Mesendoderm (in vitro differentiated cells): ENCODE measurements around the gene PKD1L1.
"Not testable (repeated sequence)": the region's sequence is repeated elsewhere in the genome, so short reads cannot be mapped to it uniquely, and the experiment has no call there.

Experiments used
- DNase-seq: peaks from one replicate; pipeline ENCODE4 v3.0.0; 2013
- H2AK5ac ChIP-seq: 2 replicates; pipeline ENCODE4 v1.6.1; 2013; ENCODE audit warnings: low read length, inconsistent platforms
- H2BK120ac ChIP-seq: 2 replicates; pipeline ENCODE4 v1.6.1; 2013; ENCODE audit warnings: low read depth, mild to moderate bottlenecking, low read length, moderate library complexity, mixed read lengths
- H2BK15ac ChIP-seq: replicated peaks from 2 replicates; pipeline ENCODE4 v1.6.1; 2013; ENCODE audit warnings: low read depth, mild to moderate bottlenecking, moderate library complexity
- H2BK5ac ChIP-seq: 2 replicates; pipeline ENCODE4 v1.6.1; 2013; ENCODE audit warnings: low read length, inconsistent platforms
- H3K18ac ChIP-seq: 2 replicates; pipeline ENCODE4 v1.6.1; 2013; ENCODE audit warnings: mild to moderate bottlenecking, low read length, mixed read lengths
- H3K23ac ChIP-seq: one replicate; pipeline ENCODE4 v1.6.1; 2013; ENCODE audit warnings: low read length
- H3K27ac ChIP-seq: 2 replicates; pipeline ENCODE4 v1.5.1; 2013; ENCODE audit warnings: low read depth, mild to moderate bottlenecking, inconsistent platforms, low read length, moderate library complexity
- H3K27me3 ChIP-seq: 2 replicates; pipeline ENCODE4 v1.6.1; 2013; ENCODE audit warnings: low read length, control low read depth, mild to moderate bottlenecking, inconsistent platforms; ENCODE audit not compliant: insufficient read depth, poor library complexity
- H3K36me3 ChIP-seq: 2 replicates; pipeline ENCODE4 v1.6.1; 2013; ENCODE audit warnings: low read length, inconsistent platforms; ENCODE audit not compliant: control insufficient read depth, insufficient read depth
- H3K4ac ChIP-seq: one replicate; pipeline ENCODE4 v1.6.1; 2013; ENCODE audit warnings: low read depth, mild to moderate bottlenecking, low read length, moderate library complexity
- H3K4me1 ChIP-seq: 2 replicates; pipeline ENCODE4 v1.6.1; 2013; ENCODE audit warnings: low read depth, low read length, inconsistent platforms; ENCODE audit not compliant: control insufficient read depth
- H3K4me2 ChIP-seq: 2 replicates; pipeline ENCODE4 v1.6.1; 2013; ENCODE audit warnings: low read length
- H3K4me3 ChIP-seq: 2 replicates; pipeline ENCODE4 v1.5.1; 2013; ENCODE audit warnings: mild to moderate bottlenecking, low read length
- H3K56ac ChIP-seq: one replicate; pipeline ENCODE4 v1.6.1; 2013; ENCODE audit warnings: low read length
- H3K79me1 ChIP-seq: 2 replicates; pipeline ENCODE4 v1.6.1; 2013; ENCODE audit warnings: low read length, inconsistent platforms
- H3K79me2 ChIP-seq: 2 replicates; pipeline ENCODE4 v1.6.1; 2013; ENCODE audit warnings: mild to moderate bottlenecking, low read length; ENCODE audit not compliant: control insufficient read depth, insufficient read depth
- H3K9ac ChIP-seq: 2 replicates; pipeline ENCODE4 v1.6.1; 2013; ENCODE audit warnings: low read length, inconsistent platforms
- H4K5ac ChIP-seq: one replicate; pipeline ENCODE4 v1.6.1; 2013; ENCODE audit warnings: low read length
- H4K8ac ChIP-seq: one replicate; pipeline ENCODE4 v1.6.1; 2013; ENCODE audit warnings: low read depth, mild to moderate bottlenecking, control low read depth, low read length, moderate library complexity
- WGBS: extraction: QIAGEN DNeasy Blood & Tissue Kit; methylation state at CpG from one replicate; pipeline ENCODE4 v1.1.7; 2013; ENCODE audit warnings: low lambda C conversion rate, missing lambda C conversion rate; ENCODE audit not compliant: insufficient coverage; ENCODE audit errors: extremely low coverage; 5-methylcytosine and 5-hydroxymethylcytosine counted together

PKD1L1 gene

GRCh38 chr7:47803025-47803424 lies 145.2 kb downstream of the PKD1L1 start:
- WGBS = no CpG with 5 or more reads among the region's 6 CpGs
- no peak for DNase-seq
- no peak overlapping the region for H3K23ac ChIP-seq

GRCh38 chr7:47801423-47801822 lies 146.8 kb downstream of the PKD1L1 start:
- no peak overlapping the region for H4K8ac ChIP-seq
- WGBS = no CpG with 5 or more reads among the region's 6 CpGs
- no peaks in the 10 kb centered on the region for H3K79me2 ChIP-seq
- H3K4me3 ChIP-seq = no peak overlapping the region
- no peaks in the 10 kb centered on the region for H3K79me1 ChIP-seq
- H3K9ac ChIP-seq = no peak overlapping the region
- H2AK5ac ChIP-seq = no peak overlapping the region
- H3K27me3 ChIP-seq = no peaks in the 10 kb centered on the region
- no peak for DNase-seq
- no peak overlapping the region for H2BK15ac ChIP-seq
- H3K4me1 ChIP-seq = no peaks in the 10 kb centered on the region
- no peak overlapping the region for H2BK120ac ChIP-seq
- no peak overlapping the region for H3K27ac ChIP-seq
- no peak overlapping the region for H3K56ac ChIP-seq
- no peak overlapping the region for H4K5ac ChIP-seq
- no peak overlapping the region for H3K18ac ChIP-seq
- no peak overlapping the region for H2BK5ac ChIP-seq
- no peak overlapping the region for H3K4ac ChIP-seq
- no peak overlapping the region for H3K23ac ChIP-seq
- no peak overlapping the region for H3K4me2 ChIP-seq
- H3K36me3 ChIP-seq = no peaks in the 10 kb centered on the region

More at GRCh38 chr7:47803025-47803424, 145.2 kb downstream of the PKD1L1 start:
- Histone ChIP-seq H2BK5ac (no peak overlapping the region), H3K56ac (no peak overlapping the region), H3K4ac (no peak overlapping the region), H3K79me2 (no peaks in the 10 kb centered on the region), H3K18ac (no peak overlapping the region), H3K27ac (no peak overlapping the region), H2AK5ac (no peak overlapping the region), H4K8ac (no peak overlapping the region), H3K36me3 (no peaks in the 10 kb centered on the region), H3K4me1 (no peaks in the 10 kb centered on the region), H3K79me1 (no peaks in the 10 kb centered on the region), H4K5ac (no peak overlapping the region), H3K4me3 (no peak overlapping the region), H2BK120ac (no peak overlapping the region), H3K4me2 (no peak overlapping the region), H2BK15ac (no peak overlapping the region), H3K27me3 (no peaks in the 10 kb centered on the region), H3K9ac (no peak overlapping the region)

GRCh38 chr7:47799524-47799923 lies 148.7 kb downstream of the PKD1L1 start:
- no peak overlapping the region for H3K56ac ChIP-seq
- no peak overlapping the region for H3K4me2 ChIP-seq
- H3K23ac ChIP-seq = no peak overlapping the region
- H3K79me2 ChIP-seq = no peaks in the 10 kb centered on the region
- no peak overlapping the region for H3K4me3 ChIP-seq
- H2BK15ac ChIP-seq = no peak overlapping the region
- DNase-seq = no peak
- no CpG with 5 or more reads among the region's 6 CpGs for whole genome bisulfite sequencing
- no peak overlapping the region for H4K8ac ChIP-seq
- H2BK5ac ChIP-seq = no peak overlapping the region
- no peak overlapping the region for H3K4ac ChIP-seq
- no peak overlapping the region for H3K27ac ChIP-seq
- H3K9ac ChIP-seq = no peak overlapping the region
- H3K27me3 ChIP-seq = no peaks in the 10 kb centered on the region
- no peak overlapping the region for H2BK120ac ChIP-seq
- H4K5ac ChIP-seq = no peak overlapping the region
- no peaks in the 10 kb centered on the region for H3K79me1 ChIP-seq
- no peaks in the 10 kb centered on the region for H3K36me3 ChIP-seq
- H3K4me1 ChIP-seq = no peaks in the 10 kb centered on the region
- no peak overlapping the region for H3K18ac ChIP-seq
- no peak overlapping the region for H2AK5ac ChIP-seq

GRCh38 chr7:47796347-47796746 lies 151.9 kb downstream of the PKD1L1 start:
- Histone ChIP-seq H3K36me3 (no peaks in the 10 kb centered on the region), H3K79me1 (no peaks in the 10 kb centered on the region), H2BK120ac (no peak overlapping the region), H2BK15ac (no peak overlapping the region), H2AK5ac (no peak overlapping the region), H4K8ac (no peak overlapping the region), H3K79me2 (no peaks in the 10 kb centered on the region), H3K9ac (no peak overlapping the region), H3K4me2 (no peak overlapping the region), H2BK5ac (no peak overlapping the region), H3K27ac (no peak overlapping the region), H4K5ac (no peak overlapping the region), H3K56ac (no peak overlapping the region), H3K23ac (no peak overlapping the region), H3K4me3 (no peak overlapping the region), H3K4ac (no peak overlapping the region), H3K27me3 (no peaks in the 10 kb centered on the region), H3K4me1 (no peaks in the 10 kb centered on the region), H3K18ac (no peak overlapping the region)
- WGBS = no CpG with 5 or more reads among the region's 4 CpGs
- no peak for DNase-seq

- H3K18ac ChIP-seq = no peak overlapping the region
- H4K8ac ChIP-seq = no peak overlapping the region
- no peak overlapping the region for H3K4me3 ChIP-seq
- no peak overlapping the region for H2BK15ac ChIP-seq
- no peak overlapping the region for H3K27ac ChIP-seq
- H3K56ac ChIP-seq = no peak overlapping the region
- no peak overlapping the region for H4K5ac ChIP-seq
- H3K9ac ChIP-seq = no peak overlapping the region
- no peak overlapping the region for H2BK5ac ChIP-seq
- no CpG with 5 or more reads among the region's 2 CpGs for WGBS
- no peak overlapping the region for H3K4ac ChIP-seq
- H3K4me2 ChIP-seq = no peak overlapping the region
- no peak for DNase-seq
- no peaks in the 10 kb centered on the region for H3K79me2 ChIP-seq
- H3K4me1 ChIP-seq = no peaks in the 10 kb centered on the region
- no peak overlapping the region for H3K23ac ChIP-seq
- H2BK120ac ChIP-seq = no peak overlapping the region
- no peaks in the 10 kb centered on the region for H3K79me1 ChIP-seq
- no peak overlapping the region for H2AK5ac ChIP-seq
- no peaks in the 10 kb centered on the region for H3K27me3 ChIP-seq
- no peaks in the 10 kb centered on the region for H3K36me3 ChIP-seq
Measured at GRCh38 chr7:47795631-47796030, 152.6 kb downstream of the PKD1L1 start.

- H3K4ac ChIP-seq, H3K27me3 ChIP-seq, H2AK5ac ChIP-seq, H3K79me2 ChIP-seq, H3K18ac ChIP-seq, H2BK15ac ChIP-seq, H3K4me1 ChIP-seq, H3K36me3 ChIP-seq, H3K27ac ChIP-seq, H3K79me1 ChIP-seq, H3K4me2 ChIP-seq, H2BK5ac ChIP-seq, DNase-seq, H3K56ac ChIP-seq, H4K8ac ChIP-seq, H4K5ac ChIP-seq, H3K23ac ChIP-seq, H3K9ac ChIP-seq, H2BK120ac ChIP-seq, H3K4me3 ChIP-seq: not testable (repeated sequence)
Measured at GRCh38 chr7:47795126-47795525, 153.1 kb downstream of the PKD1L1 start.
